DND-41 (cell line): ENCODE measurements around the gene CD151.

Source experiments
- CTCF ChIP-seq: IDR thresholded peaks from 2 replicates; pipeline ENCODE4 v1.5.1; 2012; ENCODE audit warnings: borderline replicate concordance, low read length, moderate library complexity, mild to moderate bottlenecking; ENCODE audit not compliant: poor library complexity, severe bottlenecking; ENCODE audit errors: extremely low read depth
- EZH2 ChIP-seq: IDR thresholded peaks from 3 replicates; pipeline ENCODE4 v1.6.1; 2012; ENCODE audit warnings: borderline replicate concordance, low read depth, mild to moderate bottlenecking, moderate library complexity, low read length, inconsistent platforms; ENCODE audit not compliant: severe bottlenecking

- no peak for TF ChIP-seq CTCF
- no peak for TF ChIP-seq EZH2
These were observed 54.8 kb downstream of the CD151 start for GRCh38 chr11:887589-887988.
